Left lung (tissue), 10 donors: ENCODE measurements around the gene PDPN. TPM values are rescaled to one million over a fixed set of nuclear protein-coding genes. Genes with fewer than 3 reads are reported as not detected.

Source experiments
- ATAC-seq: fragments of 200-7000 bp; cut with Tn5 transposase; one replicate; pipeline ENCODE4 v1.9.1; 2020; ENCODE audit warnings: moderate library complexity
- DNase-seq, 4 donors: peaks; one replicate each; pipeline ENCODE4 v3.0.0-alpha.2; 2013 to 2020
- H3K27ac ChIP-seq, 2 donors: fragments of 200-600 bp; sonication (generic) in 1 of 2; one replicate each; pipeline versions ENCODE4 v1.5.0 to v1.8.0; 2020 to 2021
- H3K27me3 ChIP-seq, 2 donors: fragments of 200-600 bp; sonication (generic) in 1 of 2; one replicate each; pipeline versions ENCODE4 v1.5.0 to v1.8.0; 2020 to 2021
- H3K36me3 ChIP-seq, 2 donors: fragments of 200-600 bp; sonication (generic) in 1 of 2; one replicate each; pipeline versions ENCODE4 v1.5.0 to v1.8.0; 2020 to 2021
- H3K4me1 ChIP-seq, 2 donors: fragments of 200-600 bp; one replicate each; pipeline ENCODE4 v1.8.0; 2021
- H3K4me3 ChIP-seq, 2 donors: fragments of 200-600 bp; sonication (generic) in 1 of 2; one replicate each; pipeline versions ENCODE4 v1.5.0 to v1.8.0; 2020 to 2021; ENCODE audit warnings: mild to moderate bottlenecking in 1 of 2
- H3K9me3 ChIP-seq, 2 donors: fragments of 200-600 bp; sonication (generic) in 1 of 2; one replicate each; pipeline versions ENCODE4 v1.5.0 to v1.8.0; 2020 to 2021
- CTCF ChIP-seq, 2 donors: fragments of 200-600 bp; sonication (generic) in 1 of 2; IDR thresholded peaks; one replicate each; pipeline versions ENCODE4 v1.5.0 to v1.8.0; 2021; ENCODE audit warnings: antibody characterized with exemption in 2 of 2
- intact Hi-C, 2 donors: fragments of 100-400 bp; cut with DNase I; formaldehyde crosslinking; loops; one replicate each; pipeline versions ENCODE4 v1.11.2 to v1.14.2; 2022
- polyA plus RNA-seq, 6 donors: library from polyadenylated mRNA; unstranded; fragments of 120-200 nt; gene quantifications; one replicate each; pipeline ENCODE4 v1.2.1, GENCODE V29; 2013; ENCODE audit not compliant: insufficient read length in 6 of 6
- total RNA-seq, 2 donors: library from RNA; stranded (reverse); fragmentation: NEBNext Ultra II Directional; extraction: Animal tissue kit (Norgen Biotek cat#: 25700); gene quantifications; one replicate each; pipeline ENCODE4 v1.2.1, GENCODE V29; 2021
- donor health status: DM: no; HTN: yes; CAD: no.
- donor health status: DM: no; HTN: no; CAD: no.

Gene PDPN
- total and polyA plus RNA-seq, 8 donors, result 23.6 to 57.6 (median 46.3) TPM

- ATAC-seq, result peak; percentile 27
- Histone ChIP-seq H3K4me1 (no peaks in the 10 kb centered on the region), H3K27ac (no peak overlapping the region), H3K9me3 (peaks cover 0 to 9% of the 10 kb centered on the region in 2 donors), H3K36me3 (no peaks in the 10 kb centered on the region), H3K4me3 (no peak overlapping the region), H3K27me3 (no peaks in the 10 kb centered on the region)
- TF ChIP-seq CTCF (IDR thresholded peaks at IDR 0.05), result no peak
- no peak for DNase-seq
- intact Hi-C loops, result no loop called here
These were observed 58.8 kb downstream of the PDPN start for GRCh38 chr1:13642306-13643004.

- DNase-seq (no peak), ATAC-seq (no peak)
- H3K9me3 ChIP-seq, result peaks cover 0 to 9% of the 10 kb centered on the region in 2 donors
- no peak overlapping the region for H3K27ac ChIP-seq
- no peak overlapping the region for H3K4me3 ChIP-seq
- no peaks in the 10 kb centered on the region for H3K4me1 ChIP-seq
- intact Hi-C loops, result no loop called here
- no peaks in the 10 kb centered on the region for H3K36me3 ChIP-seq
- no peak for TF ChIP-seq CTCF (IDR thresholded peaks at IDR 0.05)
- H3K27me3 ChIP-seq, result no peaks in the 10 kb centered on the region
These were observed 59.4 kb downstream of the PDPN start for GRCh38 chr1:13643017-13643416.

- no peak for TF ChIP-seq CTCF (IDR thresholded peaks at IDR 0.05)
These were observed 62.9 kb downstream of the PDPN start for GRCh38 chr1:13646521-13646920.

GRCh38 chr1:13651279-13651678, 67.6 kb downstream of the PDPN start:
- H3K36me3 ChIP-seq, result no peaks in the 10 kb centered on the region
- no peaks in the 10 kb centered on the region for H3K4me1 ChIP-seq
- ATAC-seq (no peak), DNase-seq (peak in 2 of 4 donors; percentile 12 to 19)
- TF ChIP-seq CTCF (IDR thresholded peaks at IDR 0.05), result no peak
- no peaks in the 10 kb centered on the region for H3K9me3 ChIP-seq
- H3K27ac ChIP-seq, result no peak overlapping the region
- intact Hi-C loops, result no loop called here
- H3K27me3 ChIP-seq, result peaks cover 0 to 4% of the 10 kb centered on the region in 2 donors
- H3K4me3 ChIP-seq, result no peak overlapping the region

More at GRCh38 chr1:13646521-13646920, 62.9 kb downstream of the PDPN start:
- Histone ChIP-seq H3K4me1 (no peaks in the 10 kb centered on the region), H3K27me3 (peaks cover 0 to 2% of the 10 kb centered on the region in 2 donors), H3K27ac (no peak overlapping the region), H3K9me3 (no peaks in the 10 kb centered on the region), H3K4me3 (no peak overlapping the region), H3K36me3 (no peaks in the 10 kb centered on the region)
- intact Hi-C loops, result no loop called here
- ATAC-seq (no peak), DNase-seq (no peak)

GRCh38 chr1:13652238-13652637, 68.6 kb downstream of the PDPN start:
- ATAC-seq (no peak), DNase-seq (no peak)
- intact Hi-C loops, result no loop called here
- Histone ChIP-seq H3K4me1 (no peaks in the 10 kb centered on the region), H3K27ac (no peak overlapping the region), H3K27me3 (peaks cover 0 to 4% of the 10 kb centered on the region in 2 donors), H3K9me3 (no peaks in the 10 kb centered on the region), H3K4me3 (no peak overlapping the region), H3K36me3 (no peaks in the 10 kb centered on the region)
- no peak for TF ChIP-seq CTCF (IDR thresholded peaks at IDR 0.05)
